ENCODE measurements around the gene NBAS. TPM values are rescaled to one million over a fixed set of nuclear protein-coding genes. Genes with fewer than 3 reads are reported as not detected.

The NBAS gene
- total RNA-seq, 1 experiment from 2014 or later = 28.9 TPM

GRCh38 chr2:15582710-15583357 is 21.7 kb upstream of the NBAS start:
- POLR2A ChIA-PET (ENCODE audit: unreplicated experiment) = no interaction called here
- no peaks in the 10 kb centered on the region for H3K36me3 ChIP-seq (ENCODE audit: low read depth)
- CTCF ChIA-PET = no interaction called here
- no peaks in the 10 kb centered on the region for H3F3A ChIP-seq (ENCODE audit: insufficient read depth, low read depth)
- no peaks in the 10 kb centered on the region for H3K9me2 ChIP-seq (ENCODE audit: insufficient read depth)
- no peak overlapping the region for H3K27ac ChIP-seq
- H4K20me1 ChIP-seq (ENCODE audit: insufficient read depth) = no peaks in the 10 kb centered on the region
- no peak for DNase-seq
- no peak for TF ChIP-seq CTCF (conservative IDR thresholded peaks at IDR 0.05)
- TF ChIP-seq EZH2 (IDR thresholded peaks at IDR 0.05; ENCODE audit: low read depth) = no peak
- intact Hi-C loops (cut with micrococcal nuclease; ENCODE audit: unreplicated experiment) = loop anchor here (10.0 kb wide), 1 partner anchor 948 kb away; the partner anchor contains the start of gene LRATD1
- H3K4me1 ChIP-seq (replicated peaks; ENCODE audit: insufficient read depth) = no peaks in the 10 kb centered on the region
- H3K9me3 ChIP-seq (ENCODE audit: insufficient read depth, low read depth) = no peaks in the 10 kb centered on the region
- H3K79me2 ChIP-seq (ENCODE audit: low read depth) = no peaks in the 10 kb centered on the region
- no peaks in the 10 kb centered on the region for H3K27me3 ChIP-seq (ENCODE audit: insufficient read depth, low read depth)
- no peak overlapping the region for H3K4me2 ChIP-seq
- no peak overlapping the region for H2AFZ ChIP-seq
- H3K4me3 ChIP-seq = no peak overlapping the region
- no TSS peak for BruUV-seq (replicated peaks)

GRCh38 chr2:15580451-15580850 is 19.3 kb upstream of the NBAS start:
- H2AFZ ChIP-seq = no peak overlapping the region
- H3K36me3 ChIP-seq (ENCODE audit: low read depth) = no peaks in the 10 kb centered on the region
- POLR2A ChIA-PET (ENCODE audit: unreplicated experiment) = no interaction called here
- H3K9me2 ChIP-seq (ENCODE audit: insufficient read depth) = no peaks in the 10 kb centered on the region
- CTCF ChIA-PET = no interaction called here
- TF ChIP-seq CTCF (conservative IDR thresholded peaks at IDR 0.05) (no peak), EZH2 (IDR thresholded peaks at IDR 0.05; ENCODE audit: low read depth) (no peak)
- no peak for DNase-seq
- BruUV-seq (replicated peaks) = no TSS peak
- no peaks in the 10 kb centered on the region for H3K9me3 ChIP-seq (ENCODE audit: insufficient read depth, low read depth)
- H3K4me1 ChIP-seq (replicated peaks; ENCODE audit: insufficient read depth) = no peaks in the 10 kb centered on the region
- H3K4me3 ChIP-seq = no peak overlapping the region
- H3K27me3 ChIP-seq (ENCODE audit: insufficient read depth, low read depth) = no peaks in the 10 kb centered on the region
- no peaks in the 10 kb centered on the region for H4K20me1 ChIP-seq (ENCODE audit: insufficient read depth)
- H3K4me2 ChIP-seq = no peak overlapping the region
- intact Hi-C loops (cut with micrococcal nuclease; ENCODE audit: unreplicated experiment) = loop anchor here (10.0 kb wide), 1 partner anchor 946 kb away; the partner anchor contains the start of gene LRATD1
- H3F3A ChIP-seq (ENCODE audit: insufficient read depth, low read depth) = no peaks in the 10 kb centered on the region
- H3K27ac ChIP-seq = no peak overlapping the region
- no peaks in the 10 kb centered on the region for H3K79me2 ChIP-seq (ENCODE audit: low read depth)

GRCh38 chr2:15579641-15580040 is 18.5 kb upstream of the NBAS start:
- no peak overlapping the region for H3K4me3 ChIP-seq
- no TSS peak for BruUV-seq (replicated peaks)
- no peak overlapping the region for H3K27ac ChIP-seq
- no peaks in the 10 kb centered on the region for H3K36me3 ChIP-seq (ENCODE audit: low read depth)
- H3K9me3 ChIP-seq (ENCODE audit: insufficient read depth, low read depth) = no peaks in the 10 kb centered on the region
- H3K4me2 ChIP-seq = no peak overlapping the region
- POLR2A ChIA-PET (ENCODE audit: unreplicated experiment) = no interaction called here
- TF ChIP-seq CTCF (conservative IDR thresholded peaks at IDR 0.05) = no peak
- TF ChIP-seq EZH2 (IDR thresholded peaks at IDR 0.05; ENCODE audit: low read depth) = no peak
- no peak for DNase-seq
- no peaks in the 10 kb centered on the region for H3K4me1 ChIP-seq (replicated peaks; ENCODE audit: insufficient read depth)
- H3K9me2 ChIP-seq (ENCODE audit: insufficient read depth) = no peaks in the 10 kb centered on the region
- CTCF ChIA-PET = no interaction called here
- intact Hi-C loops (cut with micrococcal nuclease; ENCODE audit: unreplicated experiment) = loop anchor here (10.0 kb wide), 1 partner anchor 945 kb away; the partner anchor contains the start of gene LRATD1
- no peaks in the 10 kb centered on the region for H3K79me2 ChIP-seq (ENCODE audit: low read depth)
- no peaks in the 10 kb centered on the region for H3F3A ChIP-seq (ENCODE audit: insufficient read depth, low read depth)
- H2AFZ ChIP-seq = no peak overlapping the region
- no peaks in the 10 kb centered on the region for H4K20me1 ChIP-seq (ENCODE audit: insufficient read depth)
- H3K27me3 ChIP-seq (ENCODE audit: insufficient read depth, low read depth) = no peaks in the 10 kb centered on the region
